ENCODE data around the gene ASAH2.

Gene ASAH2

DNA sequence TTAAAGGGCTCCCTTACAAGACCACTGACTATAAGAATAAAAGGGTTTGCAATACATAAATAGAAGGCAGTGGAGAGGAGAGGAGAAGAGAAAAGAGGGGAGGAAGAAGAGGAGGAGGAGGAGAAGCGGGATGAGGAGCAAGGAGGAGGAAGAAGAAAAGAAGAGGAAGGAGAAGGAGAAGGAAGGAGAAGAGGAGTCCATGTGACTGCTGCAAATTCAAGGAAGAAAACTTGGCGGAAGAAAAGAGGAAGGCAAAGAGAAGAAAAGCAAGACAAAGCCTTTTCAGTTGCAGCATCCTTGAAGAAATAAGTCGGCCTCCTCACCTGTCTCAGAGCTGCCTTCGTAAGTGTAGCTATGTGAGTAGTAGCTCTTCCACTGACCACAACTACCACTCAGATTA is 22.6 kb downstream of the ASAH2 start:
- TF ChIP-seq RAD21 (IDR thresholded peaks at IDR 0.05; ENCODE audit: low read depth) (no peak), CEBPB (IDR thresholded peaks at IDR 0.05) (no peak), TEAD4 (IDR thresholded peaks at IDR 0.05) (no peak), TCF12 (IDR thresholded peaks at IDR 0.05; ENCODE audit: low read depth) (no peak)
- TF ChIP-seq, protein P1, sequence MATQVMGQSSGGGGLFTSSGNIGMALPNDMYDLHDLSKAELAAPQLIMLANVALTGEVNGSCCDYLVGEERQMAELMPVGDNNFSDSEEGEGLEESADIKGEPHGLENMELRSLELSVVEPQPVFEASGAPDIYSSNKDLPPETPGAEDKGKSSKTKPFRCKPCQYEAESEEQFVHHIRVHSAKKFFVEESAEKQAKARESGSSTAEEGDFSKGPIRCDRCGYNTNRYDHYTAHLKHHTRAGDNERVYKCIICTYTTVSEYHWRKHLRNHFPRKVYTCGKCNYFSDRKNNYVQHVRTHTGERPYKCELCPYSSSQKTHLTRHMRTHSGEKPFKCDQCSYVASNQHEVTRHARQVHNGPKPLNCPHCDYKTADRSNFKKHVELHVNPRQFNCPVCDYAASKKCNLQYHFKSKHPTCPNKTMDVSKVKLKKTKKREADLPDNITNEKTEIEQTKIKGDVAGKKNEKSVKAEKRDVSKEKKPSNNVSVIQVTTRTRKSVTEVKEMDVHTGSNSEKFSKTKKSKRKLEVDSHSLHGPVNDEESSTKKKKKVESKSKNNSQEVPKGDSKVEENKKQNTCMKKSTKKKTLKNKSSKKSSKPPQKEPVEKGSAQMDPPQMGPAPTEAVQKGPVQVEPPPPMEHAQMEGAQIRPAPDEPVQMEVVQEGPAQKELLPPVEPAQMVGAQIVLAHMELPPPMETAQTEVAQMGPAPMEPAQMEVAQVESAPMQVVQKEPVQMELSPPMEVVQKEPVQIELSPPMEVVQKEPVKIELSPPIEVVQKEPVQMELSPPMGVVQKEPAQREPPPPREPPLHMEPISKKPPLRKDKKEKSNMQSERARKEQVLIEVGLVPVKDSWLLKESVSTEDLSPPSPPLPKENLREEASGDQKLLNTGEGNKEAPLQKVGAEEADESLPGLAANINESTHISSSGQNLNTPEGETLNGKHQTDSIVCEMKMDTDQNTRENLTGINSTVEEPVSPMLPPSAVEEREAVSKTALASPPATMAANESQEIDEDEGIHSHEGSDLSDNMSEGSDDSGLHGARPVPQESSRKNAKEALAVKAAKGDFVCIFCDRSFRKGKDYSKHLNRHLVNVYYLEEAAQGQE (IDR thresholded peaks at IDR 0.05; ENCODE audit: low read depth), result no peak
- TF ChIP-seq, protein P2, sequence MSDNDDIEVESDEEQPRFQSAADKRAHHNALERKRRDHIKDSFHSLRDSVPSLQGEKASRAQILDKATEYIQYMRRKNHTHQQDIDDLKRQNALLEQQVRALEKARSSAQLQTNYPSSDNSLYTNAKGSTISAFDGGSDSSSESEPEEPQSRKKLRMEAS (IDR thresholded peaks at IDR 0.05), result no peak
- TF ChIP-seq, protein P3, sequence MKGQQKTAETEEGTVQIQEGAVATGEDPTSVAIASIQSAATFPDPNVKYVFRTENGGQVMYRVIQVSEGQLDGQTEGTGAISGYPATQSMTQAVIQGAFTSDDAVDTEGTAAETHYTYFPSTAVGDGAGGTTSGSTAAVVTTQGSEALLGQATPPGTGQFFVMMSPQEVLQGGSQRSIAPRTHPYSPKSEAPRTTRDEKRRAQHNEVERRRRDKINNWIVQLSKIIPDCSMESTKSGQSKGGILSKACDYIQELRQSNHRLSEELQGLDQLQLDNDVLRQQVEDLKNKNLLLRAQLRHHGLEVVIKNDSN (IDR thresholded peaks at IDR 0.05), result no peak

DNA sequence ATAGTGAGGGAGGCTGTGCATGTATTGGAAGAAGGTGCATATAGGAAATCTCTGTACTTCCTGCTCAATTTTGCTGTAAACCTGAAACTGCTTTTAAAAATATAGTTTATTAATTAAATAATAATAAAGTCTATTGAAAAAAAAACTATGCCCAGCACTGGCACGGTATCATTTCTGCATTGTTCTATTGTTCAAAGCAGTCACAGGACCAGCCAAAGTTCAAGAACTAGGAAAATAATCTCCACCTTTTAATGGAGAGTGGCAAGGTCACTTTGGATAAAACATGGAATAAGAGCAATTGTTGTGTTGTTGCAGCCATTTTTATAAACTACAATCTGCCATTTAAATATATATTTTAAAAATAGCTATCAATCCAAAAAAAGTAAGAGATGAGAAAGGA is 24.7 kb downstream of the ASAH2 start:
- TF ChIP-seq TCF12 (IDR thresholded peaks at IDR 0.05; ENCODE audit: low read depth) (no peak), EGR1 (IDR thresholded peaks at IDR 0.05) (no peak), FOXM1 (IDR thresholded peaks at IDR 0.05; ENCODE audit: borderline replicate concordance, low read depth) (no peak), TAF1 (IDR thresholded peaks at IDR 0.05; ENCODE audit: low read depth) (no peak), YY1 (IDR thresholded peaks at IDR 0.05; ENCODE audit: low read depth) (no peak), TEAD4 (IDR thresholded peaks at IDR 0.05) (no peak)
- TF ChIP-seq, protein P1 (IDR thresholded peaks at IDR 0.05; ENCODE audit: low read depth), result no peak
- TF ChIP-seq, protein P3 (IDR thresholded peaks at IDR 0.05), result no peak

DNA sequence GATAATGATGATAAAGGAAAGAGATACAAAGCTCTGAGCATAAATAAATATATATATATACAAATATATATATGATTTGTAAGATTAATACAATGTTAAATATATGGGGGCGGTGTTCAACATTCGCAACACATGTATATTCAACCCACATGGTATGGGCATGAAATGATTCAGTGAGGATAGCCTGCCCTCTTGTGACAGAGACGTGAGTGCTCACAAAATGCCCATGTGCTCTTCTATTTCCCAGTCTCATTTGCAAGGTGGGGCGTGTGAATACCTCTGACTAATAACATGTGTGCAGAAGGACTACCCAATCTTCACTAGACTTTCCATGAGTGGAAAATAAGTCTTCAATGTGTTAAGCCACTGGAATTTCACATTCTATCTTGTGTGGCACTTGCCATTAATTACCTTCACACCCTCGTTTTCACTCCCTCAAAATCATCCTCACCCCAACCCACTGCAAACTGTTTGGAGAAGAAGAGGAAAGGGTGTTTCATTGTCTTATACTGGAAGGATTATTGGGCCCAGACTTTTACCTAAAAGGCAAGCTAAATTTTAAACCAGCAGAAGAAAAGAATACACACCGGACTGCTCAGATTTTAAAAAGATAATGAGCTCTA is 26.9 kb downstream of the ASAH2 start:
- no peak for TF ChIP-seq NFIC (IDR thresholded peaks at IDR 0.05)
- TF ChIP-seq, protein P2 (IDR thresholded peaks at IDR 0.05), result peak; percentile 48
- TF ChIP-seq, protein P1 (IDR thresholded peaks at IDR 0.05; ENCODE audit: low read depth), result no peak
- peak; percentile 81 for TF ChIP-seq RAD21 (IDR thresholded peaks at IDR 0.05; ENCODE audit: low read depth)
- no peak for TF ChIP-seq TEAD4 (IDR thresholded peaks at IDR 0.05)
- TF ChIP-seq YY1 (IDR thresholded peaks at IDR 0.05; ENCODE audit: low read depth), result no peak
- no peak for TF ChIP-seq CEBPB (IDR thresholded peaks at IDR 0.05)

DNA sequence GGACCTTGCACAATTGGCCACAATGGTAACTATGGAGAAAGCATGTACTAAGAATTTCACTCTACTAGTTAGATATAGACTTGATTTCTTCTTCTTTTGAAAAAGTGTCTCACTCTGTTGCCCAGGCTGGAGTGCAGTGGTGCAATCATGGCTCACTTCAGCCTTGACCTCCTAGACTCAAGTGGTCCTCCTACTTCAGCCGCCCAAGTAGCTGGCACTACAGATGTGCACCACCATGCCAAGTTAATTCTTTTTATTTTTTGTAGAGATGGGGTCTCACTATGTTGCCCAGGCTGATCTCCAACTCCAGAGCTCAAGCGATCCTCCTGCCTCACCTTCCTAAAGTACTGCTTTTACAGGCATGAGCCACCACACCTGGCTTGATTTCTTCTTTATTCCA is 29.1 kb downstream of the ASAH2 start:
- TF ChIP-seq TAF1 (IDR thresholded peaks at IDR 0.05; ENCODE audit: low read depth) (no peak), CEBPB (IDR thresholded peaks at IDR 0.05) (no peak), EP300 (IDR thresholded peaks at IDR 0.05; ENCODE audit: borderline replicate concordance) (no peak), ZBTB7A (IDR thresholded peaks at IDR 0.05; ENCODE audit: low read depth) (no peak), YY1 (IDR thresholded peaks at IDR 0.05; ENCODE audit: low read depth) (no peak), EGR1 (IDR thresholded peaks at IDR 0.05) (no peak), RAD21 (IDR thresholded peaks at IDR 0.05; ENCODE audit: low read depth) (no peak), CREB1 (IDR thresholded peaks at IDR 0.05; ENCODE audit: low read depth) (no peak), FOXM1 (IDR thresholded peaks at IDR 0.05; ENCODE audit: borderline replicate concordance, low read depth) (no peak), TEAD4 (IDR thresholded peaks at IDR 0.05) (no peak)
- TF ChIP-seq, protein P1 (IDR thresholded peaks at IDR 0.05; ENCODE audit: low read depth), result no peak
- TF ChIP-seq, protein P2 (IDR thresholded peaks at IDR 0.05), result no peak
- TF ChIP-seq, protein P3 (IDR thresholded peaks at IDR 0.05), result no peak
